ENCODE data around the gene ADK.
"Not testable (repeated sequence)": the region's sequence is repeated elsewhere in the genome, so short reads cannot be mapped to it uniquely, and the experiment has no call there.

The ADK gene

DNA sequence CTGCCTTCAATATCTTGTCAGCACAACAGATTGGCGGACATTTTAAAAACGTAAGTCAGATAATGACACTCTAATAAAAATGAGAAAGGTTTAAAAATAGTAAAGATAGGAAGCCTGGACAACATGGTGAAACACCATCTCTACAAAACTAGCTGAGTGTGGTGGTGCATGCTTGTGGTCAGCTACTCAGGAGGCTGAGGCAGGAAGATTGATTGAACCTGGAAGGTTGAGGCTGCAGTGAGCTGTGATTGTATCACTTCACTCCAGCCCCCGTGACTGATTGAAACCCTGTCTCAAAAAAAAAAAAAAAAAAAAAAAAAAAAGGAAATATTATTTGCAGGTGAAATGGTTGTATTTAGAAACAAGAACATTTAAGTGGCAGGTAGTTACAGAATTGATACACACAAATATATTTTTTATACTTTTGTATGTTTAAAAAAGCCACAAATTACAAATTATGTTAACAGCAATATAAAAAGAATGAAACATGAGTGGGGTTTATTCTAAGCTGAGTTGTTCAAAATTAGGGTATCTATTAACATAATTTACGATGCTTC is 141.9 kb downstream of the ADK start:
- Histone ChIP-seq H3K27me3 (no peaks in the 10 kb centered on the region), H3K4me3 (ENCODE audit: low read depth in 1 of 2, low read length in 1 of 2) (no peak overlapping the region), H3K4me1 (ENCODE audit: control insufficient read depth in 1 of 2, insufficient read depth in 1 of 2, low read depth in 1 of 2, low read length in 1 of 2) (no peaks in the 10 kb centered on the region), H3K36me3 (no peaks in the 10 kb centered on the region), H3K9me3 (no peaks in the 10 kb centered on the region), H3K27ac (no peak overlapping the region)
- TF ChIP-seq CTCF (IDR thresholded peaks at IDR 0.05) = no peak

GRCh38 chr10:74293686-74294371 is 142.8 kb downstream of the ADK start:
- TF ChIP-seq CTCF (IDR thresholded peaks at IDR 0.05) = no peak
- no peaks in the 10 kb centered on the region for H3K9me3 ChIP-seq
- no peak overlapping the region for H3K27ac ChIP-seq
- H3K4me3 ChIP-seq (ENCODE audit: low read depth in 1 of 2, low read length in 1 of 2) = no peak overlapping the region
- no peaks in the 10 kb centered on the region for H3K27me3 ChIP-seq
- H3K4me1 ChIP-seq (ENCODE audit: control insufficient read depth in 1 of 2, insufficient read depth in 1 of 2, low read depth in 1 of 2, low read length in 1 of 2) = no peaks in the 10 kb centered on the region
- no peaks in the 10 kb centered on the region for H3K36me3 ChIP-seq

DNA sequence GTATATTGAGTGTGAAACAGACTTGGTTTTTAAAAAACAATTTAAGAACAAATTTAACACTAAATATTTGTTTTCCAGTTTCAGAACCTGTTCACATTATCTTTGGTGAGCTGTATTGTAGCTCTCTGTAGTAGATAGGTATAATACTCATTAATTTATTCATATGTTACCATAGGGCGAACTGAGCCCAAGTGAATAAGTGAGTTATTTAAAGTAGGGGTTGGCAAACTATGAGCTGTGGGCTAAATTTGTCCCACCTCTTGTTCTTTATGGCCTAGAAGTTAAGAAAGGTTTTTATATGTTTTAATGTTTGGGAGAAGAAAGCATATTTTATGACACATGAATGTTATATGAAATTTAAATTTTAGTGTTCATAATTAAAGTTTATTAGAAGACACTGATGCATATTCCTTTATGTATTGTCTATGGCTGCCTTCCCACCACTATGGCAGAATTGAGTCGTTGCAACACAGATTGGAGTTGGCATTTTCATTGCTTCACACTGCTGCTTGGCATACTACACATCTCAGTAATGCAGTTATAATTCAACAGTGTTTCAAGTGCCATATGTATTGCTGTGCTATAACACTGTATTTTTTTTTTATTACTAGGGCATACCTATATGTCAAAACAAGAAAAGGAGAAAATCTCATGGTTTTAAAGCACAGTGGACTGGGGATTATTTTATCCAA is 146.5 kb downstream of the ADK start:
- Histone ChIP-seq H3K9me3 (no peaks in the 10 kb centered on the region), H3K27ac (no peak overlapping the region), H3K36me3 (no peaks in the 10 kb centered on the region), H3K4me3 (ENCODE audit: low read depth in 1 of 2, low read length in 1 of 2) (no peak overlapping the region), H3K4me1 (ENCODE audit: control insufficient read depth in 1 of 2, insufficient read depth in 1 of 2, low read depth in 1 of 2, low read length in 1 of 2) (peaks cover 2 to 11% of the 10 kb centered on the region in 2 experiments), H3K27me3 (no peaks in the 10 kb centered on the region)
- TF ChIP-seq CTCF (IDR thresholded peaks at IDR 0.05) = no peak

DNA sequence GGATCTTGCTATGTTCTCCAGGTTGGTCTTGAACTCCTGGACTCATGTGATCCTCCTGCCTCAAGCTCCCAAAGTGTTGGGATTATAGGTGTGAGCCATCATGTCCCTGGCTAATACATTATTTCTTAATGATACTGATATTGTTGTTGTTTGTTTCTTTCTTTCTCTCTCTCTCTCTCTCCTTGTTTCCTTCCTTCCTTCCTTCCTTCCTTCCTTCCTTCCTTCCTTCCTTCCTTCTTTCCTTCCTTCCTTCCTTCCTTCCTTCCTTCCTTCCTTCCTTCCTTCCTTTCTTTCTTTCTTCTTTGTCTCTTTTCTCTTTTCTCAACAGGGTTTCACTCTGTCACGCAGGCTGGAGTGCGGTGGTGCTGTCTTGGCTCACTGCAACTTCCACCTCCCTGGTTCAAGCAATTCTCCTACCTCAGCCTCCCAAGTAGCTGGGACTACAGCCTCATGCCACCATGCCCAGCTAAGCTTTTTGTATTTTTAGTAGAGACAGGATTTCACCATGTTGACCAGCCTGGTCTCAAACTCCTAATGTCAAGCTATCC is 149.1 kb downstream of the ADK start:
- not testable (repeated sequence) for H3K4me3 ChIP-seq (ENCODE audit: low read depth in 1 of 2, low read length in 1 of 2); H3K27me3 ChIP-seq; H3K36me3 ChIP-seq; H3K9me3 ChIP-seq
- Histone ChIP-seq H3K4me1 (ENCODE audit: control insufficient read depth in 1 of 2, insufficient read depth in 1 of 2, low read depth in 1 of 2, low read length in 1 of 2) (peaks cover 2 to 11% of the 10 kb centered on the region in 2 experiments), H3K27ac (peak overlapping the region; percentile 16)

DNA sequence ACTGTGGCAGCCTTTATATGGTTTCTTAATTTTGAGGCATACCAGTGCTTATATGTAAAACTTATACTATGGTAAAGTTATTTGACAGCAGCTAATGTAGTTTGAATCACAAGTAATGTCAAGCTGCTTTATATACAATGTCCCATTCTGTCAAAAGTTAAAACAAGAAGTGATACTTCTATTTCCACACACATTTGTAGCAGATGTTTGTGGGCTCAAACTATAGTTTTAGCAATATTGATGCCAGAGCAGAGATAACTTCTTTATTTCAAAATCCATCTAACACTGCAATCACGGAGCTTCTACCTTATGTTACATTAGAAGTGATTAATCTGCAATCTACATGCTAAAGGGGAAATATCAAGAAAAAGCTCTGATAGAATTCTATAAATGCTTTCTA is 149.6 kb downstream of the ADK start:
- peak overlapping the region; percentile 16 for H3K27ac ChIP-seq
- no peaks in the 10 kb centered on the region for H3K36me3 ChIP-seq
- peaks cover 2 to 11% of the 10 kb centered on the region in 2 experiments for H3K4me1 ChIP-seq (ENCODE audit: control insufficient read depth in 1 of 2, insufficient read depth in 1 of 2, low read depth in 1 of 2, low read length in 1 of 2)
- H3K9me3 ChIP-seq = no peaks in the 10 kb centered on the region
- TF ChIP-seq CTCF (IDR thresholded peaks at IDR 0.05) = no peak
- no peak overlapping the region for H3K4me3 ChIP-seq (ENCODE audit: low read depth in 1 of 2, low read length in 1 of 2)
- H3K27me3 ChIP-seq = no peaks in the 10 kb centered on the region

GRCh38 chr10:74305730-74306129 is 154.7 kb downstream of the ADK start:
- Histone ChIP-seq H3K27me3 (no peaks in the 10 kb centered on the region), H3K27ac (no peak overlapping the region), H3K36me3 (no peaks in the 10 kb centered on the region), H3K9me3 (no peaks in the 10 kb centered on the region), H3K4me3 (ENCODE audit: low read depth in 1 of 2, low read length in 1 of 2) (no peak overlapping the region), H3K4me1 (ENCODE audit: control insufficient read depth in 1 of 2, insufficient read depth in 1 of 2, low read depth in 1 of 2, low read length in 1 of 2) (peaks cover 0 to 6% of the 10 kb centered on the region in 2 experiments)
- no peak for TF ChIP-seq CTCF (IDR thresholded peaks at IDR 0.05)

Measured in neutrophil (primary cell).